CD4-positive, alpha-beta T cell (primary cell): ENCODE results near the gene PDLIM5. TPM values are rescaled to one million over a fixed set of nuclear protein-coding genes. Genes with fewer than 3 reads are reported as not detected.

Experiments
- ATAC-seq: fragments of 200-7000 bp; cut with Tn5 transposase; one replicate; pipeline ENCODE4 v1.10.0; 2022; ENCODE audit warnings: mild to moderate bottlenecking; ENCODE audit not compliant: poor library complexity
- CTCF ChIA-PET: fragments of 350-600 bp; sonication (Branson Sonifier 250); formaldehyde crosslinking; loops from one replicate; lab custom pipeline; 2021; ENCODE audit warnings: antibody characterized with exemption, inconsistent platforms; lab: Charles Lee
- POLR2A ChIA-PET: fragments of 350-600 bp; sonication (Branson Sonifier 250); formaldehyde crosslinking; loops from one replicate; lab custom pipeline; 2021; ENCODE audit warnings: antibody characterized with exemption, inconsistent platforms; lab: Charles Lee
- DNase-seq, 14 experiments: peaks; one replicate each; pipeline ENCODE4 v3.0.0-alpha.2; 2013 to 2020; ENCODE audit warnings: mixed read lengths in 2 of 14
- H3K27ac ChIP-seq, 2 donors: one replicate each; pipeline versions ENCODE4 v1.5.1 to v1.7.0; 2013; ENCODE audit warnings: low read length in 2 of 2, low read depth in 1 of 2, mild to moderate bottlenecking in 1 of 2
- H3K27me3 ChIP-seq, 2 experiments: 1 replicate in 1 of 2; 2 replicates in 1 of 2; pipeline versions ENCODE4 v1.6.1 to v1.7.0; 2013; ENCODE audit warnings: low read length in 2 of 2, control low read depth in 1 of 2, mild to moderate bottlenecking in 1 of 2, moderate library complexity in 1 of 2; ENCODE audit not compliant: insufficient read depth in 2 of 2, control insufficient read depth in 1 of 2
- H3K36me3 ChIP-seq: one replicate; pipeline ENCODE4 v1.6.1; 2013; ENCODE audit warnings: low read length, control low read depth; ENCODE audit not compliant: insufficient read depth
- H3K4me1 ChIP-seq: one replicate; pipeline ENCODE4 v1.6.1; 2013; ENCODE audit warnings: low read length, control low read depth; ENCODE audit not compliant: insufficient read depth
- H3K4me3 ChIP-seq: one replicate; pipeline ENCODE4 v1.5.1; 2013; ENCODE audit warnings: mild to moderate bottlenecking, low read length, moderate library complexity
- H3K9me3 ChIP-seq, 2 experiments: 1 replicate in 1 of 2; 2 replicates in 1 of 2; pipeline versions ENCODE4 v1.6.1 to v1.7.0; 2013; ENCODE audit warnings: low read length in 2 of 2, mild to moderate bottlenecking in 2 of 2, control low read depth in 1 of 2, moderate library complexity in 1 of 2; ENCODE audit not compliant: control insufficient read depth in 1 of 2, insufficient read depth in 1 of 2
- H3K27ac Mint-ChIP-seq: one replicate; pipeline ENCODE4 v1.8.0; 2020; ENCODE audit warnings: mixed read lengths
- H3K27me3 Mint-ChIP-seq: one replicate; pipeline ENCODE4 v1.8.0; 2021; ENCODE audit warnings: mixed read lengths
- H3K36me3 Mint-ChIP-seq: one replicate; pipeline ENCODE4 v1.8.0; 2021; ENCODE audit warnings: low read depth, mixed read lengths
- H3K4me1 Mint-ChIP-seq: one replicate; pipeline ENCODE4 v1.8.0; 2021; ENCODE audit warnings: low read depth, mixed read lengths
- H3K4me3 Mint-ChIP-seq: one replicate; pipeline ENCODE4 v1.8.0; 2020; ENCODE audit warnings: mild to moderate bottlenecking, mixed read lengths
- H3K9me3 Mint-ChIP-seq: one replicate; pipeline ENCODE4 v1.8.0; 2020; ENCODE audit warnings: mixed read lengths
- intact Hi-C, 2 experiments: fragments of 100-400 bp; cut with DNase I in 1 of 2; cut with micrococcal nuclease in 1 of 2; formaldehyde crosslinking; loops; one replicate each; pipeline versions ENCODE4 v1.15.1 to v1.9.0; 2023 to 2025; cut with DNase I, micrococcal nuclease
- total RNA-seq, 174 experiments: library from RNA in 2 of 174; stranded (reverse) in 2 of 174; gene quantifications; one replicate each; pipeline ENCODE4 v1.2.3 and lab custom pipeline; 2021 to 2026
- TF ChIP-seq, protein P1 (sequence below): fragments of 200-600 bp; IDR thresholded peaks from one replicate; pipeline ENCODE4 v1.8.0; 2022; ENCODE audit warnings: antibody characterized with exemption, mild to moderate bottlenecking

The PDLIM5 gene
- total RNA-seq, 2 experiments from 2014 or later, result 23.0 to 23.1 TPM

DNA sequence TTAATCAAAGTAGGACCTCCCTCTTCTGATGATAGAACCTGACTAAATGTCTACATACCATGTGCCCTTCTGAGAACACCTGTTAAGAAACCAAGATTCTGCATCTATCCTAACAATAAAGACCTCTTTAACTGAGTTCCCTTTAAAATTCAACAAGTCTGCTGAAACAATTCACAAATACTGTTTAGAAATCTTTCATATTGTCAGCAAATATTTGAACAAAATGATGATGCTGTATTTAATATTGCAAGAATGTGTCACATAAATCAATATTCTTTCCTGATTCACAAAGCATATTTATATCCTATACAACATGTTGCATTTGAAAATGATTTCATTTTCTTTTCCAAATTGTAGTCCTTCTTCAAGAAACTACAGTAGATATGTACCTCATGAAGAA lies 246.4 kb downstream of the PDLIM5 start:
- H3K9me3 Mint-ChIP-seq, result no peaks in the 10 kb centered on the region
- TF ChIP-seq, protein P1, sequence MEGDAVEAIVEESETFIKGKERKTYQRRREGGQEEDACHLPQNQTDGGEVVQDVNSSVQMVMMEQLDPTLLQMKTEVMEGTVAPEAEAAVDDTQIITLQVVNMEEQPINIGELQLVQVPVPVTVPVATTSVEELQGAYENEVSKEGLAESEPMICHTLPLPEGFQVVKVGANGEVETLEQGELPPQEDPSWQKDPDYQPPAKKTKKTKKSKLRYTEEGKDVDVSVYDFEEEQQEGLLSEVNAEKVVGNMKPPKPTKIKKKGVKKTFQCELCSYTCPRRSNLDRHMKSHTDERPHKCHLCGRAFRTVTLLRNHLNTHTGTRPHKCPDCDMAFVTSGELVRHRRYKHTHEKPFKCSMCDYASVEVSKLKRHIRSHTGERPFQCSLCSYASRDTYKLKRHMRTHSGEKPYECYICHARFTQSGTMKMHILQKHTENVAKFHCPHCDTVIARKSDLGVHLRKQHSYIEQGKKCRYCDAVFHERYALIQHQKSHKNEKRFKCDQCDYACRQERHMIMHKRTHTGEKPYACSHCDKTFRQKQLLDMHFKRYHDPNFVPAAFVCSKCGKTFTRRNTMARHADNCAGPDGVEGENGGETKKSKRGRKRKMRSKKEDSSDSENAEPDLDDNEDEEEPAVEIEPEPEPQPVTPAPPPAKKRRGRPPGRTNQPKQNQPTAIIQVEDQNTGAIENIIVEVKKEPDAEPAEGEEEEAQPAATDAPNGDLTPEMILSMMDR, result no peak
- Histone ChIP-seq H3K9me3 (no peaks in the 10 kb centered on the region), H3K27me3 (no peaks in the 10 kb centered on the region), H3K4me3 (no peak overlapping the region), H3K27ac (no peak overlapping the region), H3K4me1 (no peaks in the 10 kb centered on the region), H3K36me3 (no peaks in the 10 kb centered on the region)
- H3K4me1 Mint-ChIP-seq, result no peaks in the 10 kb centered on the region
- no peak for DNase-seq
- ChIA-PET POLR2A (no interaction called here), CTCF (no interaction called here)
- intact Hi-C loops, result no loop called here
- no peak for ATAC-seq
- no peaks in the 10 kb centered on the region for H3K27me3 Mint-ChIP-seq
- no peak overlapping the region for H3K27ac Mint-ChIP-seq
- no peaks in the 10 kb centered on the region for H3K36me3 Mint-ChIP-seq
- H3K4me3 Mint-ChIP-seq, result no peak overlapping the region

- H3K9me3 ChIP-seq, result peaks cover 0 to 3% of the 10 kb centered on the region in 2 experiments
- Mint-ChIP-seq H3K9me3 (no peaks in the 10 kb centered on the region), H3K36me3 (no peaks in the 10 kb centered on the region), H3K27me3 (no peaks in the 10 kb centered on the region), H3K4me1 (no peaks in the 10 kb centered on the region), H3K27ac (no peak overlapping the region), H3K4me3 (no peak overlapping the region)
- no peak for DNase-seq
- ChIA-PET POLR2A (no interaction called here), CTCF (no interaction called here)
- no peak overlapping the region for H3K4me3 ChIP-seq
- H3K36me3 ChIP-seq, result no peaks in the 10 kb centered on the region
- TF ChIP-seq, protein P1, result no peak
- no peak overlapping the region for H3K27ac ChIP-seq
- H3K27me3 ChIP-seq, result no peaks in the 10 kb centered on the region
- no peak for ATAC-seq
- intact Hi-C loops, result no loop called here
- no peaks in the 10 kb centered on the region for H3K4me1 ChIP-seq
Observed at GRCh38 chr4:94700298-94700697, 248.6 kb downstream of the PDLIM5 start.

- Histone ChIP-seq H3K36me3 (no peaks in the 10 kb centered on the region), H3K27ac (no peak overlapping the region), H3K9me3 (peaks cover 0 to 3% of the 10 kb centered on the region in 2 experiments), H3K4me1 (no peaks in the 10 kb centered on the region), H3K4me3 (no peak overlapping the region), H3K27me3 (no peaks in the 10 kb centered on the region)
- DNase-seq (no peak), ATAC-seq (no peak)
- no peak overlapping the region for H3K27ac Mint-ChIP-seq
- intact Hi-C loops, result no loop called here
- H3K36me3 Mint-ChIP-seq, result no peaks in the 10 kb centered on the region
- ChIA-PET POLR2A (no interaction called here), CTCF (no interaction called here)
- no peaks in the 10 kb centered on the region for H3K4me1 Mint-ChIP-seq
- TF ChIP-seq, protein P1, result no peak
- H3K4me3 Mint-ChIP-seq, result no peak overlapping the region
- H3K27me3 Mint-ChIP-seq, result no peaks in the 10 kb centered on the region
- no peaks in the 10 kb centered on the region for H3K9me3 Mint-ChIP-seq
Observed at GRCh38 chr4:94701631-94702300, 250.0 kb downstream of the PDLIM5 start.
